Chondrocyte (in vitro differentiated cells): Measurements from ENCODE around the gene CHST11. TPM values are rescaled to one million over a fixed set of nuclear protein-coding genes. Genes with fewer than 3 reads are reported as not detected.

Experiments
- DNase-seq: peaks from one replicate; pipeline ENCODE4 v3.0.0; 2021; ENCODE audit warnings: mixed read lengths, low spot score
- H3K27ac Mint-ChIP-seq: one replicate; pipeline ENCODE4 v1.8.0; 2021; ENCODE audit warnings: mild to moderate bottlenecking, moderate library complexity, mixed read lengths; ENCODE audit not compliant: unreplicated experiment
- H3K27me3 Mint-ChIP-seq: 2 replicates; pipeline ENCODE4 v1.8.0; 2021; ENCODE audit warnings: low read depth, mixed read lengths
- H3K36me3 Mint-ChIP-seq: 2 replicates; pipeline ENCODE4 v1.8.0; 2021; ENCODE audit warnings: low read depth, mixed read lengths
- H3K4me1 Mint-ChIP-seq: 2 replicates; pipeline ENCODE4 v1.8.0; 2021; ENCODE audit warnings: low read depth, mild to moderate bottlenecking, mixed read lengths
- H3K4me3 Mint-ChIP-seq: one replicate; pipeline ENCODE4 v1.8.0; 2021; ENCODE audit warnings: mild to moderate bottlenecking, moderate library complexity, mixed read lengths; ENCODE audit not compliant: unreplicated experiment
- H3K9me3 Mint-ChIP-seq: 2 replicates; pipeline ENCODE4 v1.8.0; 2021; ENCODE audit warnings: low read depth, mixed read lengths
- total RNA-seq: library from RNA; stranded (reverse); gene quantifications from 3 replicates; pipeline ENCODE4 v1.2.1, GENCODE V29; 2021
- TF ChIP-seq, protein P1 (sequence below): fragments of 200-600 bp; sonication (generic); IDR thresholded peaks from 2 replicates; pipeline ENCODE4 v1.5.0; 2021; ENCODE audit warnings: antibody characterized with exemption, mild to moderate bottlenecking, moderate library complexity

Gene CHST11
- total RNA-seq, 1 donor from 2014 or later: 6.2 TPM

- TF ChIP-seq, protein P1, sequence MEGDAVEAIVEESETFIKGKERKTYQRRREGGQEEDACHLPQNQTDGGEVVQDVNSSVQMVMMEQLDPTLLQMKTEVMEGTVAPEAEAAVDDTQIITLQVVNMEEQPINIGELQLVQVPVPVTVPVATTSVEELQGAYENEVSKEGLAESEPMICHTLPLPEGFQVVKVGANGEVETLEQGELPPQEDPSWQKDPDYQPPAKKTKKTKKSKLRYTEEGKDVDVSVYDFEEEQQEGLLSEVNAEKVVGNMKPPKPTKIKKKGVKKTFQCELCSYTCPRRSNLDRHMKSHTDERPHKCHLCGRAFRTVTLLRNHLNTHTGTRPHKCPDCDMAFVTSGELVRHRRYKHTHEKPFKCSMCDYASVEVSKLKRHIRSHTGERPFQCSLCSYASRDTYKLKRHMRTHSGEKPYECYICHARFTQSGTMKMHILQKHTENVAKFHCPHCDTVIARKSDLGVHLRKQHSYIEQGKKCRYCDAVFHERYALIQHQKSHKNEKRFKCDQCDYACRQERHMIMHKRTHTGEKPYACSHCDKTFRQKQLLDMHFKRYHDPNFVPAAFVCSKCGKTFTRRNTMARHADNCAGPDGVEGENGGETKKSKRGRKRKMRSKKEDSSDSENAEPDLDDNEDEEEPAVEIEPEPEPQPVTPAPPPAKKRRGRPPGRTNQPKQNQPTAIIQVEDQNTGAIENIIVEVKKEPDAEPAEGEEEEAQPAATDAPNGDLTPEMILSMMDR: no peak
- Mint-ChIP-seq H3K4me3 (no peak overlapping the region), H3K36me3 (no peaks in the 10 kb centered on the region), H3K4me1 (peaks cover 18% of the 10 kb centered on the region), H3K9me3 (no peaks in the 10 kb centered on the region), H3K27me3 (no peaks in the 10 kb centered on the region), H3K27ac (no peak overlapping the region)
- no peak for DNase-seq
Observed at GRCh38 chr12:104700324-104700723, 243.6 kb downstream of the CHST11 start.

GRCh38 chr12:104701301-104701700 lies 244.6 kb downstream of the CHST11 start:
- H3K27me3 Mint-ChIP-seq: no peaks in the 10 kb centered on the region
- TF ChIP-seq, protein P1: no peak
- H3K4me3 Mint-ChIP-seq: no peak overlapping the region
- no peak overlapping the region for H3K27ac Mint-ChIP-seq
- H3K36me3 Mint-ChIP-seq: no peaks in the 10 kb centered on the region
- no peaks in the 10 kb centered on the region for H3K9me3 Mint-ChIP-seq
- H3K4me1 Mint-ChIP-seq: peaks cover 10% of the 10 kb centered on the region
- no peak for DNase-seq

DNA sequence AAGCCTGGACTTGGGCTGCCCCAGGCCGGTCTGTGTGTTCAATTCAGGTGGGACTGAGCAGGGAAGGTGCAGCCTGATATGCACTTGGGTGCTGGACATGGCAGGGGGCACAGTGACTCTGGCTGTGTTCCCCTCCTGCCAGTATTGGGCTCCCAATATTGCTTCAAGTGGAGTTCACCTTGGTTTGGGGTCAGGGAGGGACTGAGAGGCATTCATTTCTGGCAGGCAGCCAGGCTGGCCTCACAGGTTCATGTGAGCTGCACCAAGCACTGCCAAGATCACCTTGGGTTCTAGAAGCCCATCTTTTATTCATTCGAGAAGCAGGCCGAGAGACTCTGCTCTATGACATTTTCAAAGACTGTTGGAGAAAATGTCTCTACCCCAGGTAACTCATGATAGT lies 245.0 kb downstream of the CHST11 start:
- H3K9me3 Mint-ChIP-seq: no peaks in the 10 kb centered on the region
- DNase-seq: no peak
- no peak overlapping the region for H3K4me3 Mint-ChIP-seq
- TF ChIP-seq, protein P1: no peak
- H3K27me3 Mint-ChIP-seq: no peaks in the 10 kb centered on the region
- no peak overlapping the region for H3K27ac Mint-ChIP-seq
- no peaks in the 10 kb centered on the region for H3K36me3 Mint-ChIP-seq
- H3K4me1 Mint-ChIP-seq: peaks cover 12% of the 10 kb centered on the region

DNA sequence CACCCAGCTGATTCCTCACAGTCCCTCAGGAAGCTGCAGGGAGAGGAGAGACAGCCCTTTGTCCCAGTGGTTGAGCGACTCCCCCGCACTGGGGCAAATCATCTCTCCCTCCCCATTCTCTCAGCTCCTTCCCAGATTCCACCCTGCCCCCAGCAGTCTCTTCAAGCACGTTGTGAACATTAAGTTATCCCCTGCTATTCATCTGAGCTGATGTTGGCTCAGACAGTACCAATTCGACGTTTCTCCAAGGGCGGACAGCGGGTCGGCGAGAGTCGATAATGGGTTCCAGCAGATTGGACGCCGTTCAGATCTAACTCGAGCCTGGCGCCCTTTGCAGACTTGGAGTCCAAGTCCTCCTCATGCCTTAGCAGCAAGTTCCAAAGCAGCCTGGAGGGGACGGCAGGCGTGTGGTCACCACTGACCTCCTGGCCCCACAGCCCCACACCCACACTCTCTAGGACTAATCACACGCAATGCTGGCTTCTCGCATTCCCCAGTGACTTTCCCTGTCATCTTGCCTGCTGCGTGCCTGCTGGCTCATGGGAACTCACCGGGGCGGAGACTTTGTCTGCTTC lies 245.9 kb downstream of the CHST11 start:
- Mint-ChIP-seq H3K9me3 (no peaks in the 10 kb centered on the region), H3K27me3 (no peaks in the 10 kb centered on the region), H3K36me3 (no peaks in the 10 kb centered on the region), H3K4me3 (no peak overlapping the region), H3K27ac (no peak overlapping the region), H3K4me1 (peaks cover 19% of the 10 kb centered on the region)
- no peak for DNase-seq
- TF ChIP-seq, protein P1: no peak

DNA sequence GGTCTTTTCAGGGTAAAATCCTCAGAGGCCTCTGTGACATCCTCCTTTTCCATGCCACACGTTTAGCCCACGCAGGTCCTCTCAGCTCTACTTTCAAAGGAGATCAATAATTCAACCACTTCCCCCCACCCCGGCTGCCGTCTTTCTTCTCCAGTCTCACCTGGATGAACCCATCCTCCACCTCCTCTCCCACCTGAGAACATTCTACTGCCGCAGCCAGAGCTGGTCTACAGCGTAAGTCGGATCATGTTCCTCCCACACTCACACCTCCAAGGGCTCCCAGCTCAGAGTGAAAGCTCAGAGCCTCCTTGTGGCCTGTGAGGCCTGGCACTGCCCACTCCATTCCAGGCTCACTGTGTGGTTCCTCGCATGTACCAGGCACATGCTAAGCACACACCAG lies 246.6 kb downstream of the CHST11 start:
- DNase-seq: no peak
- H3K27me3 Mint-ChIP-seq: no peaks in the 10 kb centered on the region
- H3K4me1 Mint-ChIP-seq: peaks cover 25% of the 10 kb centered on the region
- H3K9me3 Mint-ChIP-seq: no peaks in the 10 kb centered on the region
- no peaks in the 10 kb centered on the region for H3K36me3 Mint-ChIP-seq
- no peak overlapping the region for H3K27ac Mint-ChIP-seq
- H3K4me3 Mint-ChIP-seq: no peak overlapping the region
- TF ChIP-seq, protein P1: no peak
